ENCODE data around the gene TEC.

DNA sequence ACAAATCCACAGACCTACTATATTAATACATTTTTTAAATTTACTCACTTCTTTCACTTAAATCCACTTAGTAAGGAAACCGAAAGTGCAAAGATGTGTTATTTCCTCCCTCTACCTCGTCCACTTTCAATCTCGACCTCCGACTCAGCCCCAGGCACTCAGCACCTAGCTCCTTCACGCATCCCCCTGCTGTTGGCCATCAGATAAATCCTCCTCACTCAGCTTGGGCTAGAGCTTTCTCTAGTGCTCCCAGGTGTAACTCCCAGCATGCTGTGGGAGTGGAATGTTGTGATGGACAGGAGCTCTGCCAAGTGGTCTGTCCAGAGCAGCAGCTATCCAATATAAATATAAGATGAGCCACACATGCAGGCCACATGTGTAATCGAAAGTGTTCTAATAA lies 26.7 kb upstream of the TEC start:
- TF ChIP-seq NR3C1 (CRISPR knock-in tag; IDR thresholded peaks at IDR 0.05) (no peak), ZNF354B (CRISPR knock-in tag; IDR thresholded peaks at IDR 0.05) (no peak), RAD21 (CRISPR knock-in tag; conservative IDR thresholded peaks at IDR 0.05 in 1 of 2, IDR thresholded peaks at IDR 0.05 in 1 of 2) (no peak)
- TF ChIP-seq, protein P1, sequence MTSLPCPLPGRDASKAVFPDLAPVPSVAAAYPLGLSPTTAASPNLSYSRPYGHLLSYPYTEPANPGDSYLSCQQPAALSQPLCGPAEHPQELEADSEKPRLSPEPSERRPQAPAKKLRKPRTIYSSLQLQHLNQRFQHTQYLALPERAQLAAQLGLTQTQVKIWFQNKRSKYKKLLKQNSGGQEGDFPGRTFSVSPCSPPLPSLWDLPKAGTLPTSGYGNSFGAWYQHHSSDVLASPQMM (CRISPR knock-in tag; IDR thresholded peaks at IDR 0.05) = no peak

All from K562 (cell line).